ENCODE data around the gene PDE4C. TPM values are rescaled to one million over a fixed set of nuclear protein-coding genes. Genes with fewer than 3 reads are reported as not detected.

Gene PDE4C
- total RNA-seq, 1 experiment from 2014 or later: 0.42 TPM

DNA sequence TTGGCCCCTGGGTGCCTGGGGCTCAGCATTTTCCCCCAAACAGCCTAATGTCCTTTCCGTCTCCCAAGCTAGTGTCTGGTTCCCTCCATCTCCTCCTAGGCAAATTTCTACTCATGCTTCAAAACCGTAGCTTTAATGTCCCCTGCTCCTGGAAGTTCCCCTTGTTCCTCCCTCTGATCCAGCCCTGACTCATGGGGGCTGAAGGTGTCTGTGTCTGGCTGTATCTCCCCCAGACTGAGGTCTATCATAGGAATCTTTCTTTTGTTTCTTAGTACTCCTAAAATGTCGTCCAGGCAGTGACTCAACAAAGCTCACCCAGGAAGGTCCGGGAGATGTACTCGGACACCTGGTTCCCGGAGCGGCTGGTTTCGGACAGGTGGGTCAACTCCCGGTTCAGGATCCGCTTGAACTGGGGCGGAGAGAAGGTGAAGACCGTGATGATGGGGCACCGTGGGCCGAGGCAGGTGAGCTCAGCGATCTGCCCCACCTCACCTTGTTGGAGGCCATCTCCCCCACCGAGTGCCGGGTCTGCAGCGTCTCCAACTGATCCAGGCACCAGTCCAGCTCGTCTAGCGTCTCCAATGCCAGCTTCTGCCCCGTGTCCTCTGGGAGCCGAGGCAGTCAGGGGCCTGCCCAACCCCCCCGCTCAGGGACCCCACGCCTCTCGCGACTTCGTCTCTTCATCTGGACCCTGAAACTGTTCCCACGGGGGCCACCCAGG, 6.2 kb downstream of the PDE4C start:
- ChIA-PET POLR2A (interaction anchor here (0.5 to 0.8 kb wide), 2 partner anchors 15 to 109 kb away, joined by 3 to 5 read pairs; no protein-coding TSS in a partner anchor), CTCF (interaction anchor here (0.6 to 1.6 kb wide), 4 partner anchors 14 to 103 kb away, joined by 3 to 5 read pairs (median 4); partner anchors contain the start of gene LSM4)
- H3K4me3 Mint-ChIP-seq (ENCODE audit: unreplicated experiment): no peak overlapping the region

DNA sequence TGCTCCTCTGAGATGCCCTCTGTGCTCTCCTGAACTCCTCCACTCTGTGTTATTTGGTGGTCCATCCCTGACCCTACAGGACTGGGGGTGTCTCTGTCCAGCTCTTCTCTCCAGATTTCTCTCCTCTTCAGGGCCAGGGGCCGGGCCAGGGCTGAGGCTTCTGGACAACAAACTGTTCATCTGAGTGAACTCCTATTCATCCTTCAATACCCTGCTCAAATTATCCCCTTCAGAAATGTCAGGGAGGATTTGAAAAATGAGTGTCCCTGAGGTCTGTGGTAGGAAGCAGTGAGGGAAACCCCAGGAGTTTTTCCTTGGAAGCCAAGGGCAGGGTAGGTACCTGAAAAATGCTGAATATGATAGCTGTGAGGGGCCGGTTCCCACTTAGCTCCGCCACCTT, 7.6 kb downstream of the PDE4C start:
- BruUV-seq (replicated peaks): no TSS peak
- CTCF ChIA-PET: interaction anchor here (1.6 to 1.7 kb wide), 2 partner anchors 13 to 105 kb away, joined by 4 to 5 read pairs; no protein-coding TSS in a partner anchor
- no peaks in the 10 kb centered on the region for H3K36me3 Mint-ChIP-seq (ENCODE audit: insufficient read depth, unreplicated experiment)

More for the DNA sequence above, 6.2 kb downstream of the PDE4C start:
- TF ChIP-seq, protein P1, sequence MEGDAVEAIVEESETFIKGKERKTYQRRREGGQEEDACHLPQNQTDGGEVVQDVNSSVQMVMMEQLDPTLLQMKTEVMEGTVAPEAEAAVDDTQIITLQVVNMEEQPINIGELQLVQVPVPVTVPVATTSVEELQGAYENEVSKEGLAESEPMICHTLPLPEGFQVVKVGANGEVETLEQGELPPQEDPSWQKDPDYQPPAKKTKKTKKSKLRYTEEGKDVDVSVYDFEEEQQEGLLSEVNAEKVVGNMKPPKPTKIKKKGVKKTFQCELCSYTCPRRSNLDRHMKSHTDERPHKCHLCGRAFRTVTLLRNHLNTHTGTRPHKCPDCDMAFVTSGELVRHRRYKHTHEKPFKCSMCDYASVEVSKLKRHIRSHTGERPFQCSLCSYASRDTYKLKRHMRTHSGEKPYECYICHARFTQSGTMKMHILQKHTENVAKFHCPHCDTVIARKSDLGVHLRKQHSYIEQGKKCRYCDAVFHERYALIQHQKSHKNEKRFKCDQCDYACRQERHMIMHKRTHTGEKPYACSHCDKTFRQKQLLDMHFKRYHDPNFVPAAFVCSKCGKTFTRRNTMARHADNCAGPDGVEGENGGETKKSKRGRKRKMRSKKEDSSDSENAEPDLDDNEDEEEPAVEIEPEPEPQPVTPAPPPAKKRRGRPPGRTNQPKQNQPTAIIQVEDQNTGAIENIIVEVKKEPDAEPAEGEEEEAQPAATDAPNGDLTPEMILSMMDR (IDR thresholded peaks at IDR 0.05; ENCODE audit: unreplicated experiment): no peak
- BruUV-seq (replicated peaks): no TSS peak
- intact Hi-C loops (cut with micrococcal nuclease): no loop called here
- H3K36me3 Mint-ChIP-seq (ENCODE audit: insufficient read depth, unreplicated experiment): no peaks in the 10 kb centered on the region
- peaks cover 13% of the 10 kb centered on the region for H3K27me3 Mint-ChIP-seq (ENCODE audit: insufficient read depth, unreplicated experiment)
- H3K9me3 Mint-ChIP-seq (ENCODE audit: unreplicated experiment): no peaks in the 10 kb centered on the region
- no peak for DNase-seq (ENCODE audit: unreplicated experiment)
- H3K4me1 Mint-ChIP-seq (ENCODE audit: insufficient read depth, unreplicated experiment): peaks cover 8% of the 10 kb centered on the region
- no peak overlapping the region for H3K27ac Mint-ChIP-seq (ENCODE audit: low read depth, unreplicated experiment)

DNA sequence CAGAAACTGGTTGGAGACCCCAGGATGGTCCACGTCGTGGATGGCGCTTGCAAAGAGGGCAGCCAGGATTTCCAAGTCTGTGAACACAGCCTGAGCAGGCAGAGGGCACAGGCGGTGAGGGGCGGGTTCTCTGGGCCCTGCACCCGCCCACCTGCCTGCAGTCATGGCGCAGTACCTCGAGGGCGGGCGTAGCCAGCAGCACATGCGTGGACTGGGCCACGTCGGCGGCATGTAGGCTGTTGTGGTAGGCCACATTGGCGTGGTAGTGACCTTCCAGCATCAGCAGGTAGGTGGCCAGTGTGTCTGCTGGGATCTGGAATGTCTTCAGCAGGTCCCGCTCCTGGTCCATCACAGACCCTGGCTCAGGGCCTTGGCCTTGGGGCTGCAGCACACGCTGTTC, 8.1 kb downstream of the PDE4C start:
- Mint-ChIP-seq H3K36me3 (ENCODE audit: insufficient read depth, unreplicated experiment) (no peaks in the 10 kb centered on the region), H3K4me1 (ENCODE audit: insufficient read depth, unreplicated experiment) (peaks cover 6% of the 10 kb centered on the region), H3K27ac (ENCODE audit: low read depth, unreplicated experiment) (no peak overlapping the region), H3K9me3 (ENCODE audit: unreplicated experiment) (no peaks in the 10 kb centered on the region), H3K27me3 (ENCODE audit: insufficient read depth, unreplicated experiment) (peaks cover 13% of the 10 kb centered on the region), H3K4me3 (ENCODE audit: unreplicated experiment) (no peak overlapping the region)
- ChIA-PET POLR2A (no interaction called here), CTCF (interaction anchor here (1.7 kb wide), 1 partner anchor 105 kb away, joined by 4 read pairs; no protein-coding TSS in a partner anchor)
- intact Hi-C loops (cut with micrococcal nuclease): no loop called here
- no peak for DNase-seq (ENCODE audit: unreplicated experiment)
- TF ChIP-seq, protein P1 (IDR thresholded peaks at IDR 0.05; ENCODE audit: unreplicated experiment): no peak
- BruUV-seq (replicated peaks): no TSS peak

More for the DNA sequence above, 7.6 kb downstream of the PDE4C start:
- peaks cover 6% of the 10 kb centered on the region for H3K4me1 Mint-ChIP-seq (ENCODE audit: insufficient read depth, unreplicated experiment)
- TF ChIP-seq, protein P1 (IDR thresholded peaks at IDR 0.05; ENCODE audit: unreplicated experiment): no peak
- intact Hi-C loops (cut with micrococcal nuclease): no loop called here
- POLR2A ChIA-PET: interaction anchor here (1.0 kb wide), 1 partner anchor 14 kb away, joined by 4 read pairs; the partner anchor contains the start of gene RAB3A
- no peaks in the 10 kb centered on the region for H3K9me3 Mint-ChIP-seq (ENCODE audit: unreplicated experiment)
- peaks cover 13% of the 10 kb centered on the region for H3K27me3 Mint-ChIP-seq (ENCODE audit: insufficient read depth, unreplicated experiment)
- H3K4me3 Mint-ChIP-seq (ENCODE audit: unreplicated experiment): no peak overlapping the region
- no peak for DNase-seq (ENCODE audit: unreplicated experiment)
- no peak overlapping the region for H3K27ac Mint-ChIP-seq (ENCODE audit: low read depth, unreplicated experiment)

DNA sequence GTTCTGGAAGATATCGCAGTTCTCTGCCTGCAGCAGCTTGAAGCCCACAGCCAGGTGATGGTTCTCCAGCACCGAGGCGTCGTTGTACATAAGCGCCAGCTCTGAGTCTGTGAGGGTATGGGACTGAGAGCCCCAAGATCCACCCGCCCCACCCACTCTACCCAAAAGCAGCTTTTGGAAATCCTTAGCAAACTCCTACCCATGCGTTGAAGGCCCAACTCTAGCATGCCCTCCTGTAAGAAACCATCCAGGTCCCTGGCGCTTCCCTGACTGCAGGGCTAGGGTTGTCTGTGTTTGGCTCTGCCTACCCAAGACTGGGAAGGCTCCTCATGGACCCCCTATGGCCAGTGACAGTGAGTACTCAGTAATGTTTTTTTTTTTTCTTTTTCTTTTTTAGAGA, 9.4 kb downstream of the PDE4C start:
- no peak for DNase-seq (ENCODE audit: unreplicated experiment)
- H3K27ac Mint-ChIP-seq (ENCODE audit: low read depth, unreplicated experiment): no peak overlapping the region
- TF ChIP-seq, protein P1 (IDR thresholded peaks at IDR 0.05; ENCODE audit: unreplicated experiment): no peak
- intact Hi-C loops (cut with micrococcal nuclease): no loop called here
- ChIA-PET CTCF (no interaction called here), POLR2A (no interaction called here)
- peaks cover 6% of the 10 kb centered on the region for H3K4me1 Mint-ChIP-seq (ENCODE audit: insufficient read depth, unreplicated experiment)
- H3K27me3 Mint-ChIP-seq (ENCODE audit: insufficient read depth, unreplicated experiment): peaks cover 13% of the 10 kb centered on the region
- H3K9me3 Mint-ChIP-seq (ENCODE audit: unreplicated experiment): no peaks in the 10 kb centered on the region
- BruUV-seq (replicated peaks): no TSS peak
- no peak overlapping the region for H3K4me3 Mint-ChIP-seq (ENCODE audit: unreplicated experiment)
- no peaks in the 10 kb centered on the region for H3K36me3 Mint-ChIP-seq (ENCODE audit: insufficient read depth, unreplicated experiment)

Data from MCF 10A (cell line).